ENCODE measurements around the gene ISCA1.

DNA sequence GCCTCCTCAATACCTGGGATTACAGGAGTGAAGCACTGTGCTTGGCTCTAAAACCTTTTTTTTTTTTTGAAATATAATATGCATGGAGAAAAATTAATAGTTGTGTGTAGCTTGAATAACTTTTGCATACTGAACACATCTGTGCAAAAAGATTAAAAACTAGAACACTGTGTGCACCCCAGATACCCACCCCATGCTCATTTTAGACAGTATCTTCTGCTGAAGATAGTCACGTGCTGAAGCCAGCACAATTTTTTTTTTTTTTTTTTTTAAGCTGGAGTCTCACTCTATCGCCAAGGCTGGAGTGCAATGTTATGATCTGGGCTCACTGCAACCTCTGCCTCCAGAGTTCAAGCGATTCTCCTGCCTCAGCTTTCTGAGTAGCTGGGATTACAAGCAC is 62.7 kb downstream of the ISCA1 start:
- TF ChIP-seq ZFP3 (CRISPR knock-in tag; IDR thresholded peaks at IDR 0.05): no peak
- no peak for TF ChIP-seq CSDC2 (CRISPR knock-in tag; IDR thresholded peaks at IDR 0.05)
- TF ChIP-seq ZNF70 (CRISPR knock-in tag; IDR thresholded peaks at IDR 0.05): no peak
- TF ChIP-seq CREB5 (CRISPR knock-in tag; IDR thresholded peaks at IDR 0.05; ENCODE audit: low read depth): no peak
- no peak for TF ChIP-seq ZC3H10 (CRISPR knock-in tag; IDR thresholded peaks at IDR 0.05)
- no peak for TF ChIP-seq RARB (CRISPR knock-in tag; IDR thresholded peaks at IDR 0.05)
- no peak for TF ChIP-seq BACH2 (CRISPR knock-in tag; IDR thresholded peaks at IDR 0.05; ENCODE audit: borderline replicate concordance)
- TF ChIP-seq, protein P1, sequence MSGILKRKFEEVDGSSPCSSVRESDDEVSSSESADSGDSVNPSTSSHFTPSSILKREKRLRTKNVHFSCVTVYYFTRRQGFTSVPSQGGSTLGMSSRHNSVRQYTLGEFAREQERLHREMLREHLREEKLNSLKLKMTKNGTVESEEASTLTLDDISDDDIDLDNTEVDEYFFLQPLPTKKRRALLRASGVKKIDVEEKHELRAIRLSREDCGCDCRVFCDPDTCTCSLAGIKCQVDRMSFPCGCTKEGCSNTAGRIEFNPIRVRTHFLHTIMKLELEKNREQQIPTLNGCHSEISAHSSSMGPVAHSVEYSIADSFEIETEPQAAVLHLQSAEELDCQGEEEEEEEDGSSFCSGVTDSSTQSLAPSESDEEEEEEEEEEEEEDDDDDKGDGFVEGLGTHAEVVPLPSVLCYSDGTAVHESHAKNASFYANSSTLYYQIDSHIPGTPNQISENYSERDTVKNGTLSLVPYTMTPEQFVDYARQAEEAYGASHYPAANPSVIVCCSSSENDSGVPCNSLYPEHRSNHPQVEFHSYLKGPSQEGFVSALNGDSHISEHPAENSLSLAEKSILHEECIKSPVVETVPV (CRISPR knock-in tag; IDR thresholded peaks at IDR 0.05): no peak
- no peak for TF ChIP-seq ISL1 (CRISPR knock-in tag; IDR thresholded peaks at IDR 0.05)
- no peak for TF ChIP-seq SNAI2 (CRISPR knock-in tag; IDR thresholded peaks at IDR 0.05)
- no peak for TF ChIP-seq OSR1 (CRISPR knock-in tag; IDR thresholded peaks at IDR 0.05)
- TF ChIP-seq ZFP30 (CRISPR knock-in tag; IDR thresholded peaks at IDR 0.05): no peak
- no peak for TF ChIP-seq ZNF8 (CRISPR knock-in tag; IDR thresholded peaks at IDR 0.05)

Data from SK-N-SH treated with all-trans-retinoic acid at 6 μM for 48 hours (cell line).